Sciatic nerve (tissue), 2 donors: ENCODE measurements around the gene DAB2. TPM values are rescaled to one million over a fixed set of nuclear protein-coding genes. Genes with fewer than 3 reads are reported as not detected.

ENCODE experiments used
- ATAC-seq: fragments of 200-7000 bp; cut with Tn5 transposase; one replicate; pipeline ENCODE4 v1.9.1; 2020; ENCODE audit warnings: mild to moderate bottlenecking, moderate library complexity
- DNase-seq: peaks from one replicate; pipeline ENCODE4 v3.0.0-alpha.2; 2020; ENCODE audit warnings: low spot score
- intact Hi-C: fragments of 100-400 bp; cut with DNase I; formaldehyde crosslinking; loops from one replicate; pipeline ENCODE4 v1.14.2; 2022
- total RNA-seq: library from RNA; stranded (reverse); fragmentation: NEBNext Ultra II Directional; extraction: Animal tissue kit (Norgen Biotek cat#: 25700); gene quantifications from one replicate; pipeline ENCODE4 v1.2.1, GENCODE V29; 2021
- donor health status: DM: no; HTN: no; CAD: no.
- donor health status: DM: no; HTN: no; CAD: no.

DAB2 gene
- total RNA-seq, 1 donor from 2014 or later, result 151 TPM

GRCh38 chr5:39400713-39401578, 23.8 kb downstream of the DAB2 start:
- intact Hi-C loops, result no loop called here
- DNase-seq (no peak), ATAC-seq (no peak)

GRCh38 chr5:39399135-39400036, 25.4 kb downstream of the DAB2 start:
- DNase-seq (no peak), ATAC-seq (peak; percentile 95)
- intact Hi-C loops, result no loop called here

GRCh38 chr5:39396843-39397242, 27.9 kb downstream of the DAB2 start:
- intact Hi-C loops, result no loop called here
- ATAC-seq, result no peak
- no peak for DNase-seq

DNA sequence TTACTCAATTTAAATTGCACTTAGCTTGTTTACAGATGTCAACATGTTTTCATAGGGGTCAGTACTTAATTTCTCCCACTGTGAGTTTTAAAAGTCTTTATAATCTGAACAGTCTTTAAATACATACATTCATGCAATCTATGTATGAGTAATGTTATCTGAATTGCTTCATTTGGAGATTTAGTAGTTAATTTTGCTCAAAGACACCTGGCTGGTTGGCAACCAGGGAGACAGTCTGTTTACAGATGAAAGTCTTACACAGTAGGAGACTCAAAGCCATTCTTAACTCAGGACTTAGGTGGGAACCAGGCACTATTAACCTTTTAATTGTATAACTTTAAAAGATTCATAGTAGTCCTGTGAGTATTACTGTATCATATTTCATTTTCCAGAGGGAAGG, 29.3 kb downstream of the DAB2 start:
- intact Hi-C loops, result no loop called here
- ATAC-seq, result no peak
- no peak for DNase-seq

- intact Hi-C loops, result no loop called here
- no peak for DNase-seq
- no peak for ATAC-seq
These were observed 29.8 kb downstream of the DAB2 start for GRCh38 chr5:39394946-39395345.

DNA sequence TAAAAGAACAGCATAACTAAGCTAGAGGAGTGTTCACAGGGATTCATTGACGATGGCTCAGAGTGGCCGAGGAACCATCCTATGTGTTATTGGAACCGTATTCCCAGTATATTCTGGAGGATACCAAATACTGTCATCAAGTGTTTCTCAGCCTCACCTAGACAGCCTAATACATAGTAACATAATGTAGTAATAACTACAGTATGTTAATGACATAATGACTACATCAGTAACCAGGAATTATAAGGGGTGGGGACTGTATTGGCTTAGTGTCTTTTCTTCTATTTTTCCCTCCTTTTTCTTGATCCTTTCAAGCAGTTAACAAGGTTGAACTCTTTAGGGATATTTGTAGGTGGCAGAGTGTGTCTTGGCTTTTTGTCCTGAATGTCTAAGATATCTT, 33.8 kb downstream of the DAB2 start:
- ATAC-seq (no peak), DNase-seq (no peak)
- intact Hi-C loops, result no loop called here

GRCh38 chr5:39387293-39387692, 37.5 kb downstream of the DAB2 start:
- intact Hi-C loops, result no loop called here
- DNase-seq (no peak), ATAC-seq (no peak)

- intact Hi-C loops, result no loop called here
- DNase-seq, result no peak
- ATAC-seq, result no peak
These were observed 40.5 kb downstream of the DAB2 start for GRCh38 chr5:39384271-39384670.

DNA sequence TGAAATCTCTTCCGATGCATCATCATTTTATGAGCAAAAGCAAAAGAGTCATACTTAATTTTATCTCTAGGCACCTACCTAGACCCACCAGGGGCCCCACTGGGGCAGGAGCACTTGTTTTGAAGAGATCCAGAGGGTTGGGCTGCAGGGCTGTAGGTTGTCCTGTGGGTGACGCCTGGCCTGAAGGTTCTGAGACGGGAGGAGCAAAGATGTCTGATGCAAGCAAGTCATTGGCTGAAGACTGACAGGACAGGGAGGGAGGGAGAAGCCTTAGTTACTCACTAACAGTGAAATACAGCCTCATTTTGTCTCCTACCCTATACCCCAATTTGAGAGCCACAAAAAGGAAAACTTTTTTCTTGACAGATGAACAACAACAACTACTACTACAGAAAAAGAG, 43.4 kb downstream of the DAB2 start:
- DNase-seq (no peak), ATAC-seq (no peak)
- intact Hi-C loops, result no loop called here

- intact Hi-C loops, result loop anchor here (10.0 kb wide), 1 partner anchor 175 kb away; no protein-coding TSS in a partner anchor
- DNase-seq (no peak), ATAC-seq (peak; percentile 48)
These were observed 45.1 kb downstream of the DAB2 start for GRCh38 chr5:39379693-39380092.

DNA sequence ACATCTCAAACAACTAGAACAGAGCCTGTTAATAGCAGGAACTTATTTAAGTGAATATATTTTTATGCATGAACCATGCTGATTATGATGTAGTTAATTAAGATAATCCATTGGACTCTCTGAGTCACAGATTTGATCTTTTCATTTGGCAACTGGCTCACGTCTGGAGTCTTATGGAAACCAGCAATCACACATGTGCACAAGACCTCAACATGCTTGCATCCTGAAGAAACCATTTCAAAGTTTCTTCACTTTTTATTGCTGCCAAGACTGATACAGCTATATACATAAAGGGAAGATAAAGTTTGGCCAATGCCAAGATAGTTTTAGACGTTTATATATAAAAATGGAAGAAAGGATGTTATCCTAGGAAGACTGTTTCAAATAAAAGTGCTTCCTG, 47.2 kb downstream of the DAB2 start:
- DNase-seq, result no peak
- intact Hi-C loops, result loop anchor here (10.0 kb wide), 1 partner anchor 177 kb away; no protein-coding TSS in a partner anchor

DNA sequence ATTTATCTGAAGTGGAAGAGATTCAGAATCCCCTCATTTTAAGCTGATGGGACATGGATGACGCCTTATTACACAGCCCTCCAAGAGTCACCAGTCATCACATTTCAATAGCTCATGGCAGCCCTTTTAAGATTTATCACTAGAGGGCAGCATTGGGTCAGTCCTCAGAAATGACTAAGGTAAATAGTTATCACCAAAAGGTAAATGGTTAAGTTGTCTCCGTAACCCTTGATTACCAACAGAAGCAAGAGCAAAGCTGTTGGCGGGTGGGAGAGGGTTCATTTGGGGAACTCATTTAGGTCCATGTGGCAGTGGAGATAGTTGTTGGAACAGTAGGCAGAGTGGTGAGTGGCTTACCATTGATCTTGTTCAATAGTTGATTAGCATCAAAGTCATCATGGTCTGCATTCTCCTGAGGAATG, 48.5 kb downstream of the DAB2 start:
- no peak for DNase-seq
- peak; percentile 65 for ATAC-seq
- intact Hi-C loops, result loop anchor here (10.0 kb wide), 1 partner anchor 178 kb away; no protein-coding TSS in a partner anchor

More for the DNA sequence above, 47.2 kb downstream of the DAB2 start:
- ATAC-seq, result no peak

GRCh38 chr5:39373791-39374190, 51.0 kb downstream of the DAB2 start:
- intact Hi-C loops, result loop anchor here (10.0 kb wide), 1 partner anchor 181 kb away; no protein-coding TSS in a partner anchor
- DNase-seq (no peak), ATAC-seq (no peak)

- DNase-seq (no peak), ATAC-seq (no peak)
- intact Hi-C loops, result loop anchor here (10.0 kb wide), 1 partner anchor 184 kb away; no protein-coding TSS in a partner anchor
These were observed 53.5 kb downstream of the DAB2 start for GRCh38 chr5:39371367-39371635.

DNA sequence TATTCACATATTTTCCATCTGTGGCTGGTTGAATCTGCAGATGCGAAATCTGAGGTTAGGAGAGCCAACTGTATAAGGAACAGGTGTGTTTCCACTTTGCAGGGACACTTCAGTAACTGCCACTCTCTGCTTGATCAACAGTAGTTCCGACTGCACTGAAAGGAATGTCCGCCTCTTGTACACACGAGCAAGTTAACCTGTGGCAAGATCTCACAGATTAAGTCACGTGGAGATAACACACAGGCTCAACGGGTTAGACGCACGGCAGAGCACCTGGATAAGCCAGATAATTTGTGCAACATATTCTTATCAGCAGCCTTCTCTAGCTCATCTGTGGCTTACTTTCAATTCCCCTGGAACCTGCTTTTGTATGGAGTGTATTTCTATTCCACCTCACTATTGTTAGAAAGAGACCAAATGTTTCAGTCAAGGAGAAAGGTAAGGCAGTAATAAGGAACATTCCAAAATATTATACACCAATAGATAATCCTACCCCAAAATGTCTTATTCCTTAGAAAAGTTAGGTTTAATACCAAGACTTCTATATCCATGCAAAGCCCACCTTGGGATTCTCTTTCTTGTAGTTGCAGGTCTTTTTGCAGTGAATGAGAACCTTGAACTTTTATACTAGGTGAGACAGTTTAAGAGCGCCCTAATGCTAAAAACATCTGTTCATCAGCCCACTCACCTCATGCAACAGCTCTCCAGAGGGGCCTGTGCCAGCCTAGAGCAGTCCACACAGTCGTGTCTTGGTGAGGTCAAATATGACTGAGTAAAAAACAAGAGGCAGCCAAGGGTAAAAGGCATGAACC, 54.0 kb downstream of the DAB2 start:
- intact Hi-C loops, result loop anchor here (10.0 kb wide), 1 partner anchor 184 kb away; no protein-coding TSS in a partner anchor
- DNase-seq (no peak), ATAC-seq (peak; percentile 30)

GRCh38 chr5:39369123-39369815, 55.5 kb downstream of the DAB2 start:
- intact Hi-C loops, result no loop called here
- DNase-seq, result no peak
- no peak for ATAC-seq

GRCh38 chr5:39368116-39368515, 56.7 kb downstream of the DAB2 start:
- intact Hi-C loops, result no loop called here
- no peak for ATAC-seq

GRCh38 chr5:39367711-39368110, 57.1 kb downstream of the DAB2 start:
- DNase-seq, result no peak
- intact Hi-C loops, result no loop called here
- no peak for ATAC-seq

More at GRCh38 chr5:39368116-39368515, 56.7 kb downstream of the DAB2 start:
- no peak for DNase-seq
